GM21619 (cell line): ENCODE data around the gene ERBB4.

ENCODE experiments used
- ATAC-seq: cut with Tn5 transposase; IDR thresholded peaks from one replicate; pipeline ENCODE4 v1.9.1; 2021; ENCODE audit not compliant: unreplicated experiment

ERBB4 gene

GRCh38 chr2:211846714-211847113, 691.9 kb downstream of the ERBB4 start:
- no peak for ATAC-seq

- ATAC-seq: no peak
These were observed 692.6 kb downstream of the ERBB4 start for GRCh38 chr2:211846036-211846400.

GRCh38 chr2:211845338-211846035, 693.1 kb downstream of the ERBB4 start:
- no peak for ATAC-seq

- no peak for ATAC-seq
These were observed 700.9 kb downstream of the ERBB4 start for GRCh38 chr2:211837706-211838105.

GRCh38 chr2:211837206-211837605, 701.4 kb downstream of the ERBB4 start:
- no peak for ATAC-seq

- no peak for ATAC-seq
These were observed 702.2 kb downstream of the ERBB4 start for GRCh38 chr2:211836409-211836808.

GRCh38 chr2:211835695-211836094, 702.9 kb downstream of the ERBB4 start:
- no peak for ATAC-seq

GRCh38 chr2:211833582-211834279, 704.9 kb downstream of the ERBB4 start:
- ATAC-seq: no peak

- no peak for ATAC-seq
These were observed 708.9 kb downstream of the ERBB4 start for GRCh38 chr2:211829725-211830124.

GRCh38 chr2:211823886-211824479, 714.6 kb downstream of the ERBB4 start:
- no peak for ATAC-seq

- no peak for ATAC-seq
These were observed 715.8 kb downstream of the ERBB4 start for GRCh38 chr2:211822686-211823335.

- ATAC-seq: no peak
These were observed 721.8 kb downstream of the ERBB4 start for GRCh38 chr2:211816754-211817153.

- ATAC-seq: no peak
These were observed 726.0 kb downstream of the ERBB4 start for GRCh38 chr2:211812587-211812986.

GRCh38 chr2:211802666-211803065, 735.9 kb downstream of the ERBB4 start:
- ATAC-seq: no peak

GRCh38 chr2:211800001-211800400, 738.6 kb downstream of the ERBB4 start:
- ATAC-seq: no peak

- ATAC-seq: no peak
These were observed 739.7 kb downstream of the ERBB4 start for GRCh38 chr2:211798868-211799267.

GRCh38 chr2:211793690-211794089, 744.9 kb downstream of the ERBB4 start:
- ATAC-seq: no peak

GRCh38 chr2:211789982-211790381, 748.6 kb downstream of the ERBB4 start:
- ATAC-seq: no peak

GRCh38 chr2:211766689-211767088, 771.9 kb downstream of the ERBB4 start:
- no peak for ATAC-seq

GRCh38 chr2:211762479-211762878, 776.1 kb downstream of the ERBB4 start:
- ATAC-seq: no peak

- ATAC-seq: no peak
These were observed 778.5 kb downstream of the ERBB4 start for GRCh38 chr2:211760103-211760502.

GRCh38 chr2:211756266-211756665, 782.3 kb downstream of the ERBB4 start:
- no peak for ATAC-seq
